Central memory CD4-positive, alpha-beta T cell (primary cell): ENCODE measurements around the gene GLRX5.

Source experiments
- DNase-seq: peaks from one replicate; pipeline ENCODE4 v3.0.0; 2022

The GLRX5 gene

GRCh38 chr14:95536036-95536593 is 1.3 kb downstream of the GLRX5 start:
- no peak for DNase-seq

DNA sequence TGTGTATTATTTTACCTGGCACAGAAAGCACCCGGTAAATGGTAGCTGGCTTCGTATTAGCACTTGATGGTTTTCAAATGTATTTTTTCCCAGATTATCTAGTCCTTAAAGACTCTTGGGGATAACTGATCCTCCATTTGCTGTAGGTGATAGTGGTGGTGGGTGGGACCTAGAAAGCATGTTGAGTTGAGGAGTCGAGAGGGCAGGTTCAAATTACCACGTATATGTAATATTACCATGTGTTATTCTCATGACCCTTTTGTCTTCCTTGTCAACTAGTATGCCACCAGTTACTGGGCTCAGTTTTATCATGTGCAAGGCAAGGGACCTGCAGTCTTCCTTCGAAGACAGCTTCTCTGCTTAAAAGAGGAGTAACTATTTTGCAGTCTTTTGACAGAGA is 1.8 kb downstream of the GLRX5 start:
- DNase-seq, result no peak

GRCh38 chr14:95537298-95538089 is 2.6 kb downstream of the GLRX5 start:
- no peak for DNase-seq

- no peak for DNase-seq
Observed at GRCh38 chr14:95538801-95539509, 4.1 kb downstream of the GLRX5 start.

DNA sequence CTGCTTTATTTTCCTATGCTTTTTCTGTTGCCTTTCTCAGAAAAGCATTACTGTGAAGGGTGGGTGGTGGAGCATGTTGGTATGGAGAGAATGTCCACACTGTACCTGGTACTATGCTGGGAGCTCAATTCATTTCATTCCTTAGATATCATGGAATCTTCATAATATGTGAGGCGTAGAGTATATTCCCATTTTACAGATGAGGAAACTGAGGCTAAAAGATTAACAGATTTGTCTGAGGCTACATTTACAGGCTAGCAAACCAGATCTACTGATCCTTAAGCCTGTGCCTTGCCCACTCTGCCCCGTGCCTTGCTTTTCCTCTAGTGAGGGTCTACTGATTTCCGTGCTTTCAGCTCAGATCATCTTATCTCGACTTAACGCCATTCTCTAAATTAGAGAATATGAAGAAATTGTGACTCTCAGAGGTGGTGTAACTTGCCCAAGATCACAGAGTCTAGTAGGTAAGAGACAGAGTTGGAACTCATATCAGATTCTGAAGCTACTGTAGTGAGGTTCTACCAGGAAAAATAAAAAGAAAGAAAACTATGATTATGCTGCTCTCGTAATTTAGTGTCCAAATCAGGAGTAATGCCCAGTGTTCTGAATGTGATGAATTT is 5.5 kb downstream of the GLRX5 start:
- DNase-seq, result no peak

DNA sequence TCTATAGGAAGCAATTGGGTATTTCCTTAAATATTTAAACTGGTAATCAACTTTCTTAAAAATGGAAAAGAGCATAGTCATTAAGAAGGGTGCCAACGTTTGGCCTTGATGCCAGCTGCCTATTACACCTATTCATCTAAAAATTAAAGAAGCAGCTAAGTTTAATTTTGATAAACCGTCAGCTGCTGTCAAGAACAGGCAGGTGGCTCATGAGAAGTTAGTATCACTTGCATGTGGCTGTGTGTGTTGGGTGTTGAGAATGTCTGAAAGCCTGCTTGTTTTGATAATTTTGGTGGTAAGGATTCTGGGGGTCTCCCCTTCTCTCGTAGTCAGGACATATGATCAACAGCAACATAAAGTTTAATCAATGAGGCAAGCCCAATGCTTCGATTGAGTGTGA is 6.5 kb downstream of the GLRX5 start:
- DNase-seq, result no peak

DNA sequence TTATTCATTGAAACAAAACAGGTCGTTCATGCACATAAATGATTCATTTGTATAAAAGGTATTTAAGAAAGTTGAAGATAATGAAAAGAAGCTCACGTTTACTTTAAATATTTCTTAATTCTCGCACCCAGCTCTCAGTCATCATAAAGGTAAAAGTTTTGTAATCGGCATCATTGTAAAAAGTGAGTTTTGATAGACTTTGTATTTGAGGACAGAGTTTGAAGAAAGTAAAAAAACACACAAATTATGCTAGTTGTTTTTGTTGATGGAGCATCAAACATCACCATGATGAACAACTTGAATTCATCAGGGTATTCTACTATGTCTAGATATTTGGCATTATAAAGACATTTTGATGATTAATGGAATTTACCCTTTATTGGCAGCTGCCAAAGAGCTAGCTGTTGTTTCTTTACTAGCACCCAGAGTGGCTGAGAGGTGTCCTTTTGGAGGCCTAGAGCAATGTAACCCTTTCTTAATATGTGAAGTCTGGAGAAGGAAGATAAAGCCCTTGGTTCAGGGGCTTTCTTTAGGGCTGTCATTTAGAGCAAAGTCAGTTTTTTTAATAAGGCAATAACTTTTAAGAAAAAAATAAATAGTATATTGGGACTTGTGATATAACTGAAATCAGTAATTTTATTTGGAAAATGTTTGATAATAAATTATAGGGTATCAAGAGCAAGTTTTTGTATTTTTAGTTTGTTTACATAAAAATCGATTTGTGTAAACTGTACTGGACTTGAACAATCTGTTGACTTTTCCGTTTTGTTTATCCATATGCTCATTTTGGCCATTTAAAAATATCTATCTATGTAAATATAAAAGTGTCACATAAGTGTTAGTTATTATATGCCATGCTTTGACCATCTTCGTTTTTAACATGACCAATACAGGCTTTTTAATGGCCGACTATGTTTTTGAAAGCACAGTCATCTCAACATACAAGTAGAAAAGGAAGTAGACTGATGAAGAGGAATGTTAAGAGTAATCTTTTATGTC is 7.4 kb downstream of the GLRX5 start:
- no peak for DNase-seq

GRCh38 chr14:95543021-95543420 is 8.2 kb downstream of the GLRX5 start:
- no peak for DNase-seq

- no peak for DNase-seq
Observed at GRCh38 chr14:95544588-95544987, 9.7 kb downstream of the GLRX5 start.

DNA sequence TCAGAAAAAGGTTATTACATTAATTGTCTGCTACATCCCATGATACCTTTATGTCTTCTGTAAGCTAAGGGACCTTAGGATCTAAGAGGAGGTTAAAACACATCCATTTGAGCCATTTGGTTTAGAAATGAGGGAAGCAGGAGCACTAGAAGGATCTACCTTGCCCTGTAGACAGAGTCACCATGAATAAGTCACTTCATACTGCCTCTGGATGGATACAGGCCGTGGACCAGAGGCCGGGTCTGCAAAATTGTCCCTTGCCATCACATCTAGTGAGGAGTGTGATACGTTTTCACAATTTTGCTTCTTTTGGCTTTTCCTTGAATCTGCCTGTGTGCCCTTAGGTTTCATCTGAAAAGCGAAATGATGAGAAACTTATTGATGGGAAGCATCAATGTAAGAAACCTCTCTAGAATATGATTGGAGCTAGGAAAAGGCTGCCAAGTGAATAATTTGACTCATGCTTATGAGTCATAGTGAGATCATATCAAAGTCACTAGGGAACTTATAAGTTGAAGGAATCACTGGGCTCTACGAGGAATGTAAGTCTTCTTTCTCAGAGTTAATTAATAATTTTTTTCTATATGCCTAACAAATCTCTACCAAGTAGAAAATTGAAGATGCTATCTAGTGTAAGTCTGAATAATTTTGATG is 10.8 kb downstream of the GLRX5 start:
- no peak for DNase-seq

DNA sequence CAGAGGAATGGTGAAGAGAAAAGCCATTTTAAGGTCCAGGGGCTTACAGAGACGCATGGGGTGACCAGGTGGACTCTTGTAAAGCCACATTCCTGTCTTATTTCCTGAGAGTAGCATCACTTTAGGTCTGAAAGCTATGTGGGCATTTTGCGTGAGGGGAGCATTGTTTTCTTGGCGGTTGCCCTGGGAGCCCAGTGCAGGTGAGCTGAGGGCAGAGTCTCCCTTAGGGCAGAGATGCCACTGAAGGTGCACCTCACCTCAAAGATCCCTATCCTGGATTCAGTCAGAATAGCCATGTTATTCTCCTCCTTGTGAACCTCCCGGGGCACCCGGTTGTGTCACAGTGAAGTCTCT is 12.4 kb downstream of the GLRX5 start:
- no peak for DNase-seq

- DNase-seq, result no peak
Observed at GRCh38 chr14:95547626-95548327, 12.9 kb downstream of the GLRX5 start.

- no peak for DNase-seq
Observed at GRCh38 chr14:95548328-95548929, 13.6 kb downstream of the GLRX5 start.

- no peak for DNase-seq
Observed at GRCh38 chr14:95549656-95550585, 15.1 kb downstream of the GLRX5 start.

DNA sequence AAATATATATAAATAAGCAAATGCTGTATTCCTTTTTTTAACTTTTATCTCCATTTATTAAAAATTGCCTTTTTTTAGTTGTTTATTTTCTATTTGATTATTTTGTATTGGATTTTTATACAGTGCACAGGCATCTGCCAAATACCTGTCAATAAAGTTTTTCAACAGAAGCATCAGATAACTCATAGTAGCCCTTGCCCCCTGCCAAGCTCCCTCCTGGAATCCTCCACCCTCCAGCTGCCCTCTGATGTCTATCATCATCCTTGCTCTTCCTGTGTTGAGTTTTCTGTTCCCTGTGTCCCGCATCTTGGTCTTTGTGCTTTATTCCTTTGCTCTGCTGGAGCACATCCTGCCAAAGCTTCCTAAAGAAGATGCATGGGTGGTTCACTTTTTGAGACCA is 16.6 kb downstream of the GLRX5 start:
- no peak for DNase-seq

DNA sequence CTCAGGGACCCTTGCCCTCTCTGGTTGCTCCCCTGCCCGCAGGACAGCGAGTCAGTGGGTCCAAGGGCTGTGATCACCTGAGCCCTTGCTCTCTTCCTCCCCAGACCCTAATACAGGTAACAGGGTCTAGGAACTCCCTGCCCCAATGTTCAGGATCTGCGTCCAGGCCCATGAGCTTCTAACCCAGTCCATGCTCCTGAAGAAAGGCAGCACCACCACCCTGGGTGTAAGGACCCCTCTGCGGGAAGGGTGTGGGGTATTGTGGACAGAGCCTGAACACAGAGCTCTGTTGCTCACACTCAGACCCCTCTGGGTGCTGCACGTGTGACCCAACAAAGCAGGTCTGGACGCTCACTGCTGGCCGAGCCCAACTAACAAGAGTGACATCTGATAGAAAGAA is 18.3 kb downstream of the GLRX5 start:
- no peak for DNase-seq

DNA sequence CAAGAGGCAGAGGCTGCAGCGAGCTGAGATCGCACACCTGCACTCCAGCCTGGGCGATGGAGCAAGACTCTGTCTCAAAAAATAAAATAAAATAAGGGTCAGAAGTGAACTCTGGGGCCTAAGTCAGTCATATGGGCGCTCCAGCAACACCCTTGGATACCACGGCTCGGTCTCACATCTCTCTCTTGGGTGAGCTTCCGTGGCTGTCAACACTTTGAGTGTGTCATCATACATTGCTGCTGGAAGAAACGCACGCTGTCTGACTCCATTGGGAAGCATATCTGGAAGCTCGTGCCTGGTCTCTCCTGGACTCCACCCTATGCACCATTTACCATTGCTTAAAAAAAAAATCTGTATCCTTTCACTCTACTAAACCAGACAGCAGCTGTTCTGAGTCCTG is 20.2 kb downstream of the GLRX5 start:
- no peak for DNase-seq

GRCh38 chr14:95557291-95557690 is 22.4 kb downstream of the GLRX5 start:
- DNase-seq, result no peak

- no peak for DNase-seq
Observed at GRCh38 chr14:95557832-95558231, 23.0 kb downstream of the GLRX5 start.

- no peak for DNase-seq
Observed at GRCh38 chr14:95559203-95559602, 24.4 kb downstream of the GLRX5 start.
